Cardiac muscle cell (in vitro differentiated cells and primary cell): ENCODE measurements around the gene IGF2BP1. TPM values are rescaled to one million over a fixed set of nuclear protein-coding genes. Genes with fewer than 3 reads are reported as not detected.

Experiments used
- DNase-seq, 2 donors: peaks; one replicate each; pipeline versions ENCODE4 v3.0.0 to v3.0.0-alpha.2; 2010 to 2017; ENCODE audit warnings: low read depth in 1 of 2, low spot score in 1 of 2
- H3K27ac ChIP-seq: fragments of 200-600 bp; sonication (generic); 2 replicates; pipeline ENCODE4 v1.5.1; 2016
- H3K27me3 ChIP-seq: fragments of 200-600 bp; sonication (generic); 2 replicates; pipeline ENCODE4 v1.6.0; 2016; ENCODE audit warnings: control low read depth
- H3K36me3 ChIP-seq: fragments of 200-600 bp; sonication (generic); 2 replicates; pipeline ENCODE4 v1.5.1; 2016; ENCODE audit warnings: control low read depth
- H3K4me1 ChIP-seq: fragments of 200-600 bp; sonication (generic); 2 replicates; pipeline ENCODE4 v1.8.1; 2017; ENCODE audit warnings: low read depth, mild to moderate bottlenecking, mixed run types
- H3K4me3 ChIP-seq: fragments of 200-600 bp; sonication (generic); 2 replicates; pipeline ENCODE4 v1.5.1; 2016; ENCODE audit warnings: mild to moderate bottlenecking
- H3K9me3 ChIP-seq: fragments of 200-600 bp; sonication (generic); 2 replicates; pipeline ENCODE4 v1.5.1; 2017; ENCODE audit warnings: low read depth, mild to moderate bottlenecking, control low read depth
- CTCF ChIP-seq: IDR thresholded peaks from 2 replicates; pipeline ENCODE4 v1.5.1; 2012; ENCODE audit warnings: low read depth, mild to moderate bottlenecking, low read length
- polyA plus RNA-seq: library from polyadenylated mRNA; unstranded; fragments of >200 nt; fragmentation: Nextera tagmentation; extraction: Ambion mirVana; gene quantifications from 2 replicates; pipeline ENCODE4 v1.2.1, GENCODE V29; 2016
- total RNA-seq: library from RNA; depleted of rRNA; stranded (reverse); fragments of >200 nt; gene quantifications from 2 replicates; pipeline ENCODE4 v1.2.3, GENCODE V29; 2016

The IGF2BP1 gene
- total and polyA plus RNA-seq, 2 experiments from 2014 or later, result 18.7 to 74.0 TPM

- H3K27me3 ChIP-seq, result no peaks in the 10 kb centered on the region
- peaks cover 10% of the 10 kb centered on the region for H3K4me1 ChIP-seq
- H3K27ac ChIP-seq, result peak overlapping the region; percentile 18
- no peak for TF ChIP-seq CTCF
- no peaks in the 10 kb centered on the region for H3K36me3 ChIP-seq
- DNase-seq, result peak; percentile 42 to 66
- H3K4me3 ChIP-seq, result no peak overlapping the region
- no peaks in the 10 kb centered on the region for H3K9me3 ChIP-seq
These were observed 35.5 kb upstream of the IGF2BP1 start for GRCh38 chr17:48961516-48962233.

DNA sequence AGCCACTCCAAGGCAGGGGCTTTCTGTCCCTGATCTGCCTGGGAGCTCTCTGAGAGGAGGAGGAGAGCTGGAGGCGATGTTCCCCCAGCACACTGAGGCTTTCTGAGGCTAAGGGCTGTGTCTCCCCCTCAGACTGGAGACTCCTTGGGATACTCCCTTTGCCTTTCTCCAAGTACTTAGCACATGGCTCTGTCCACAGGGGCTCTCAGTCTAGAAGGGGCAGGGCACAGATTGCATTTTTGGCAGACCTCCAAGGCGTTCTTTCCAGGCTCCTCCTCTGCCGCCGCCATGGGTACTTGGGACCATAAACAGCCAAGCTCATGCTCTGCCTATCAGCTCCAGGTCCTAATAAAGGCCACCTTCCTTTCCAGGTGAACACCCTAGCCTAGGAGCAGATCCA lies 27.0 kb upstream of the IGF2BP1 start:
- Histone ChIP-seq H3K36me3 (no peaks in the 10 kb centered on the region), H3K4me1 (peaks cover 23% of the 10 kb centered on the region), H3K27ac (no peak overlapping the region), H3K9me3 (no peaks in the 10 kb centered on the region), H3K4me3 (no peak overlapping the region), H3K27me3 (no peaks in the 10 kb centered on the region)
- TF ChIP-seq CTCF, result no peak
- peak; percentile 61 to 72 for DNase-seq

- no peak for DNase-seq
- Histone ChIP-seq H3K4me1 (peaks cover 23% of the 10 kb centered on the region), H3K27me3 (no peaks in the 10 kb centered on the region), H3K4me3 (no peak overlapping the region), H3K27ac (no peak overlapping the region), H3K9me3 (no peaks in the 10 kb centered on the region), H3K36me3 (no peaks in the 10 kb centered on the region)
- no peak for TF ChIP-seq CTCF
These were observed 26.1 kb upstream of the IGF2BP1 start for GRCh38 chr17:48970865-48971687.

DNA sequence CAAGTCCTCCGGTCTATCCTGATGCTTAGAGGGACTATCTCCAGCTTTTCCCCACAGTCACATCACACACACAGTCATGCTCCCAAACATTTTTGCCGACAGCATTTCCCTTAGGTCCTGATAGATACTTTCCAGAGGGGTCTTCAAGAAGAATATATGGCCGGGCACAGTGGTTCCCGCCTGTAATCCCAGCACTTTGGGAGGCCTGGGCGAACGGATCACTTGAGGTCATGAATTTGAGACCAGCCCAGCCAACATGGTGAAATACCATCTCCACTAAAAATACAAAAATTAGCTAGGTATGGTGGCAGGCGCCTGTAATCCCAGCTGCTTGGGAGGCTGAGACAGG lies 24.5 kb upstream of the IGF2BP1 start:
- no peak for DNase-seq
- Histone ChIP-seq H3K36me3 (no peaks in the 10 kb centered on the region), H3K4me1 (peaks cover 23% of the 10 kb centered on the region), H3K4me3 (no peak overlapping the region), H3K9me3 (no peaks in the 10 kb centered on the region), H3K27me3 (no peaks in the 10 kb centered on the region), H3K27ac (peak overlapping the region; percentile 69)
- no peak for TF ChIP-seq CTCF

GRCh38 chr17:48973806-48974205 lies 23.4 kb upstream of the IGF2BP1 start:
- H3K4me3 ChIP-seq, result no peak overlapping the region
- no peak for TF ChIP-seq CTCF
- no peak for DNase-seq
- H3K36me3 ChIP-seq, result no peaks in the 10 kb centered on the region
- peaks cover 23% of the 10 kb centered on the region for H3K4me1 ChIP-seq
- H3K27me3 ChIP-seq, result no peaks in the 10 kb centered on the region
- no peak overlapping the region for H3K27ac ChIP-seq
- no peaks in the 10 kb centered on the region for H3K9me3 ChIP-seq
